Measurements from ENCODE around the gene HIP1. TPM values are rescaled to one million over a fixed set of nuclear protein-coding genes. Genes with fewer than 3 reads are reported as not detected.
"Not testable (repeated sequence)": the region's sequence is repeated elsewhere in the genome, so short reads cannot be mapped to it uniquely, and the experiment has no call there.

HIP1 gene
- total RNA-seq, 1 experiment from 2014 or later: 10.7 TPM

DNA sequence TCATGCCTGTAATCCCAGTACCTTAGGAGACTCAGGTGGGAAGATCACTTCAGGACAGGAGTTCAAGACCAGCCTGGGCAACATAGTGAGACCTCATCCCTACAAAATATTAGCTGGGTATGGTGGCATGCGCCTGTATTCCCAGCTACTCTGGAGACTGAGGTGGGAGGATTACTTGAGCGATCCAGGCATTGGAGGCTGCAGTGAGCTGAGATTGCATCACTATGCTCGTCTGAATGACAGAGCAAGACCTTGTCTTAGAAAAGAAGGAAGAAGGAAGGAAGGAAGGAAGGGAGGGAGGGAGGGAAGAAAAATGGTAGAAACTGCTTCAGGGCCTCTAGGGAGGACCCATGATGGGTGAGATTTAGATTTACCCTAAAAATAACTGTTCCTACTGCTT lies 134.3 kb downstream of the HIP1 start:
- CTCF ChIA-PET: no interaction called here
- no peaks in the 10 kb centered on the region for H3K9me3 Mint-ChIP-seq (ENCODE audit: low read depth, unreplicated experiment)

GRCh38 chr7:75602831-75603230 lies 135.9 kb downstream of the HIP1 start:
- H3K9me3 Mint-ChIP-seq (ENCODE audit: low read depth, unreplicated experiment); H3K27ac Mint-ChIP-seq (ENCODE audit: unreplicated experiment); H3K36me3 Mint-ChIP-seq (ENCODE audit: insufficient read depth, unreplicated experiment); intact Hi-C loops (cut with micrococcal nuclease; ENCODE audit: unreplicated experiment); H3K27me3 Mint-ChIP-seq (ENCODE audit: unreplicated experiment); BruUV-seq (replicated peaks); H3K4me1 Mint-ChIP-seq (ENCODE audit: low read depth, unreplicated experiment); H3K4me3 Mint-ChIP-seq (ENCODE audit: low read depth, unreplicated experiment); DNase-seq: not testable (repeated sequence)
- CTCF ChIA-PET: interaction anchor here (0.7 kb wide), 1 partner anchor 222 kb away, joined by 7 read pairs; no protein-coding TSS in a partner anchor

More for the DNA sequence above, 134.3 kb downstream of the HIP1 start:
- intact Hi-C loops (cut with micrococcal nuclease; ENCODE audit: unreplicated experiment): no loop called here
- Mint-ChIP-seq H3K27me3 (ENCODE audit: unreplicated experiment) (no peaks in the 10 kb centered on the region), H3K4me1 (ENCODE audit: low read depth, unreplicated experiment) (no peaks in the 10 kb centered on the region), H3K4me3 (ENCODE audit: low read depth, unreplicated experiment) (no peak overlapping the region), H3K27ac (ENCODE audit: unreplicated experiment) (no peak overlapping the region), H3K36me3 (ENCODE audit: insufficient read depth, unreplicated experiment) (no peaks in the 10 kb centered on the region)
- TF ChIP-seq, protein P1, sequence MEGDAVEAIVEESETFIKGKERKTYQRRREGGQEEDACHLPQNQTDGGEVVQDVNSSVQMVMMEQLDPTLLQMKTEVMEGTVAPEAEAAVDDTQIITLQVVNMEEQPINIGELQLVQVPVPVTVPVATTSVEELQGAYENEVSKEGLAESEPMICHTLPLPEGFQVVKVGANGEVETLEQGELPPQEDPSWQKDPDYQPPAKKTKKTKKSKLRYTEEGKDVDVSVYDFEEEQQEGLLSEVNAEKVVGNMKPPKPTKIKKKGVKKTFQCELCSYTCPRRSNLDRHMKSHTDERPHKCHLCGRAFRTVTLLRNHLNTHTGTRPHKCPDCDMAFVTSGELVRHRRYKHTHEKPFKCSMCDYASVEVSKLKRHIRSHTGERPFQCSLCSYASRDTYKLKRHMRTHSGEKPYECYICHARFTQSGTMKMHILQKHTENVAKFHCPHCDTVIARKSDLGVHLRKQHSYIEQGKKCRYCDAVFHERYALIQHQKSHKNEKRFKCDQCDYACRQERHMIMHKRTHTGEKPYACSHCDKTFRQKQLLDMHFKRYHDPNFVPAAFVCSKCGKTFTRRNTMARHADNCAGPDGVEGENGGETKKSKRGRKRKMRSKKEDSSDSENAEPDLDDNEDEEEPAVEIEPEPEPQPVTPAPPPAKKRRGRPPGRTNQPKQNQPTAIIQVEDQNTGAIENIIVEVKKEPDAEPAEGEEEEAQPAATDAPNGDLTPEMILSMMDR (IDR thresholded peaks at IDR 0.05; ENCODE audit: unreplicated experiment): no peak
- DNase-seq: no peak
- BruUV-seq (replicated peaks): no TSS peak

- H3K4me1 Mint-ChIP-seq (ENCODE audit: low read depth, unreplicated experiment): no peaks in the 10 kb centered on the region
- CTCF ChIA-PET: no interaction called here
- no peaks in the 10 kb centered on the region for H3K9me3 Mint-ChIP-seq (ENCODE audit: low read depth, unreplicated experiment)
- no TSS peak for BruUV-seq (replicated peaks)
- no peaks in the 10 kb centered on the region for H3K36me3 Mint-ChIP-seq (ENCODE audit: insufficient read depth, unreplicated experiment)
- H3K4me3 Mint-ChIP-seq (ENCODE audit: low read depth, unreplicated experiment): no peak overlapping the region
- no peak overlapping the region for H3K27ac Mint-ChIP-seq (ENCODE audit: unreplicated experiment)
- intact Hi-C loops (cut with micrococcal nuclease; ENCODE audit: unreplicated experiment): no loop called here
- no peaks in the 10 kb centered on the region for H3K27me3 Mint-ChIP-seq (ENCODE audit: unreplicated experiment)
- TF ChIP-seq, protein P1 (IDR thresholded peaks at IDR 0.05; ENCODE audit: unreplicated experiment): no peak
- DNase-seq: no peak
Observed at GRCh38 chr7:75601539-75601938, 137.2 kb downstream of the HIP1 start.

- H3K27me3 Mint-ChIP-seq (ENCODE audit: unreplicated experiment); H3K9me3 Mint-ChIP-seq (ENCODE audit: low read depth, unreplicated experiment); H3K4me3 Mint-ChIP-seq (ENCODE audit: low read depth, unreplicated experiment); H3K36me3 Mint-ChIP-seq (ENCODE audit: insufficient read depth, unreplicated experiment); intact Hi-C loops (cut with micrococcal nuclease; ENCODE audit: unreplicated experiment); H3K4me1 Mint-ChIP-seq (ENCODE audit: low read depth, unreplicated experiment); BruUV-seq (replicated peaks); CTCF ChIA-PET; H3K27ac Mint-ChIP-seq (ENCODE audit: unreplicated experiment); DNase-seq: not testable (repeated sequence)
Observed at GRCh38 chr7:75600748-75601147, 138.0 kb downstream of the HIP1 start.

DNA sequence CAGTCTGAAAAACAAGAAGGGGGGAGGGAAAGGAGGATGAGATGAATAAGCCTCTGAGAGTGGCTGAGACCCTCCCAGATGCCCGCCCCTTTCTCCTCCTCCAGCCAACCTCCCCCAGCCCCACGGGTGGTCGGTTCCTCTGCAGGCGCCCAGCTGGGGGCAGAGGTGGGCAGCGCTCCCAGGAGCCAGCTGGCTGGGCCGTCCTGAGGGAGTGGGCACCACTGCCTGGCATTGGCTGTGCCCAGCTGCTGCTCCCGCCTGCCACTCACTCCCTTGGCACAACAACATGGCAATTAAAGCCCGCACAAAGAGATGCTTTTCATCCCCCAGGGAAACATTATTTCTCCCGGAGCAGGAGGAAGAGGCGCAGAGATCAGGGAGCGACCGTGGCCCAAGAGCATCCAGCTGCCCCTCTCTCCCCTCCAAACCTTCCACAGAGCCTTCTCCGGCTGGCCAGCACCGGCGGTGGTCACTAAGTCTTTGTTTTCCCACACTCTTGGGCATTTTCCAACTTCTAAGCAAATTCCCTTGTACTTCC lies 139.4 kb downstream of the HIP1 start:
- BruUV-seq (replicated peaks): no TSS peak
- intact Hi-C loops (cut with micrococcal nuclease; ENCODE audit: unreplicated experiment): no loop called here
- DNase-seq: no peak
- Mint-ChIP-seq H3K9me3 (ENCODE audit: low read depth, unreplicated experiment) (no peaks in the 10 kb centered on the region), H3K27ac (ENCODE audit: unreplicated experiment) (no peak overlapping the region), H3K4me3 (ENCODE audit: low read depth, unreplicated experiment) (no peak overlapping the region), H3K4me1 (ENCODE audit: low read depth, unreplicated experiment) (no peaks in the 10 kb centered on the region), H3K27me3 (ENCODE audit: unreplicated experiment) (no peaks in the 10 kb centered on the region), H3K36me3 (ENCODE audit: insufficient read depth, unreplicated experiment) (no peaks in the 10 kb centered on the region)
- CTCF ChIA-PET: no interaction called here
- TF ChIP-seq, protein P1 (IDR thresholded peaks at IDR 0.05; ENCODE audit: unreplicated experiment): no peak
